H1 (cell line): Measurements from ENCODE around the gene ATP11C. TPM values are rescaled to one million over a fixed set of nuclear protein-coding genes. Genes with fewer than 3 reads are reported as not detected.

Source experiments
- CTCF ChIA-PET: fragments of 300-600 bp; sonication (Branson Sonifier 250); formaldehyde crosslinking; loops from one replicate; lab custom pipeline; 2021; ENCODE audit not compliant: partially characterized antibody; lab: Charles Lee
- POLR2A ChIA-PET: fragments of 300-600 bp; sonication (Branson Sonifier 250); formaldehyde crosslinking; loops from one replicate; lab custom pipeline; 2021; ENCODE audit warnings: inconsistent platforms; ENCODE audit not compliant: partially characterized antibody; lab: Charles Lee
- DNase-seq, 2 experiments: peaks; one replicate each; pipeline versions ENCODE4 v3.0.0 to v3.0.0-alpha.2; 2010 to 2022; ENCODE audit warnings: low spot score in 2 of 2, low read depth in 1 of 2, mixed read lengths in 1 of 2
- FAIRE-seq: peaks from 2 replicates; lab custom pipeline; 2011; peaks lifted over from hg19 to GRCh38; lab: Jason Lieb, UNC
- H2AFZ ChIP-seq: 2 replicates; pipeline ENCODE4 v1.8.1; 2012; ENCODE audit warnings: low read length, inconsistent platforms
- H2AK5ac ChIP-seq: 2 replicates; pipeline ENCODE4 v1.6.1; 2013; ENCODE audit warnings: low read depth, low read length
- H2BK120ac ChIP-seq: replicated peaks from 2 replicates; pipeline ENCODE3; 2013; ENCODE audit warnings: low read depth, low read length, inconsistent platforms
- H2BK12ac ChIP-seq: 2 replicates; pipeline ENCODE4 v1.6.1; 2013; ENCODE audit warnings: low read depth, low read length
- H2BK15ac ChIP-seq: 2 replicates; pipeline ENCODE4 v1.6.1; 2013; ENCODE audit warnings: low read length
- H2BK20ac ChIP-seq: 2 replicates; pipeline ENCODE4 v1.6.1; 2013; ENCODE audit warnings: low read length
- H2BK5ac ChIP-seq: 2 replicates; pipeline ENCODE4 v1.6.1; 2013; ENCODE audit warnings: low read depth, low read length
- H3K14ac ChIP-seq: 2 replicates; pipeline ENCODE4 v1.6.1; 2013; ENCODE audit warnings: inconsistent platforms; ENCODE audit not compliant: insufficient read length
- H3K18ac ChIP-seq: 2 replicates; pipeline ENCODE4 v1.6.1; 2013; ENCODE audit warnings: low read length; ENCODE audit errors: extremely low read depth
- H3K23ac ChIP-seq: 2 replicates; pipeline ENCODE4 v1.6.1; 2013; ENCODE audit warnings: inconsistent platforms; ENCODE audit not compliant: insufficient read length
- H3K23me2 ChIP-seq: 2 replicates; pipeline ENCODE4 v1.6.1; 2013; ENCODE audit warnings: low read depth, low read length
- H3K27ac ChIP-seq: 2 replicates; pipeline ENCODE4 v1.6.1; 2011; ENCODE audit warnings: low read depth, low read length, inconsistent platforms
- H3K27me3 ChIP-seq, 4 experiments: replicated peaks in 1 of 4; 1 replicate in 1 of 4; 2 replicates in 3 of 4; pipeline versions ENCODE4 v1.6.1 to v1.8.1; 2011 to 2013; ENCODE audit warnings: low read length in 3 of 4, mild to moderate bottlenecking in 3 of 4, inconsistent platforms in 2 of 4, mixed read lengths in 2 of 4, moderate library complexity in 1 of 4; ENCODE audit not compliant: control insufficient read depth in 3 of 4, insufficient read depth in 3 of 4; ENCODE audit errors: extremely low read depth in 1 of 4
- H3K36me3 ChIP-seq, 4 experiments: 2 replicates each; pipeline versions ENCODE4 v1.6.1 to v1.8.1; 2011 to 2013; ENCODE audit warnings: mild to moderate bottlenecking in 4 of 4, low read length in 3 of 4, moderate library complexity in 2 of 4, control low read depth in 1 of 4, inconsistent platforms in 1 of 4; ENCODE audit not compliant: insufficient read depth in 4 of 4, control insufficient read depth in 2 of 4
- H3K4ac ChIP-seq: replicated peaks from 2 replicates; pipeline ENCODE3; 2013; ENCODE audit warnings: low read length, low read depth, mixed read lengths, inconsistent platforms; ENCODE audit not compliant: insufficient read length
- H3K4me1 ChIP-seq, 4 experiments: replicated peaks in 1 of 4; 1 replicate in 1 of 4; 2 replicates in 3 of 4; pipeline versions ENCODE4 v1.6.1 to v1.8.1; 2011 to 2013; ENCODE audit warnings: low read length in 3 of 4, inconsistent platforms in 2 of 4, mixed read lengths in 1 of 4; ENCODE audit not compliant: insufficient read depth in 4 of 4, control insufficient read depth in 3 of 4
- H3K4me2 ChIP-seq, 2 experiments: 2 replicates each; pipeline versions ENCODE4 v1.6.1 to v1.8.1; 2011 to 2013; ENCODE audit warnings: low read depth in 2 of 2, low read length in 2 of 2, control low read depth in 1 of 2, inconsistent platforms in 1 of 2, mild to moderate bottlenecking in 1 of 2; ENCODE audit not compliant: insufficient read depth in 1 of 2
- H3K4me3 ChIP-seq, 4 experiments: fragments of 200-600, 300-600 bp in 1 of 4; sonication (generic), shearing (Covaris generic), sonication (Bioruptor Twin) in 1 of 4; 2 replicates each; pipeline versions ENCODE4 v1.5.1 to v1.8.1; 2011 to 2016; ENCODE audit warnings: low read length in 4 of 4, low read depth in 3 of 4, control low read depth in 2 of 4, inconsistent platforms in 2 of 4, mild to moderate bottlenecking in 2 of 4, mixed read lengths in 1 of 4, moderate library complexity in 1 of 4; ENCODE audit not compliant: insufficient read depth in 2 of 4; ENCODE audit errors: extremely low read depth in 1 of 4
- H3K56ac ChIP-seq: replicated peaks from 2 replicates; pipeline ENCODE3; 2013; ENCODE audit warnings: low read depth, mild to moderate bottlenecking, mixed read lengths, low read length, inconsistent platforms; ENCODE audit not compliant: insufficient read length
- H3K79me1 ChIP-seq: 2 replicates; pipeline ENCODE4 v1.6.1; 2013; ENCODE audit warnings: low read depth, low read length, control low read depth
- H3K79me2 ChIP-seq, 2 experiments: 2 replicates each; pipeline versions ENCODE4 v1.6.1 to v1.8.1; 2012 to 2013; ENCODE audit warnings: low read length in 2 of 2, mild to moderate bottlenecking in 2 of 2, inconsistent platforms in 1 of 2; ENCODE audit not compliant: insufficient read depth in 2 of 2, control insufficient read depth in 1 of 2
- H3K9ac ChIP-seq, 4 experiments: replicated peaks in 1 of 4; 1 replicate in 1 of 4; 2 replicates in 3 of 4; pipeline versions ENCODE4 v1.6.1 to v1.8.1; 2011 to 2013; ENCODE audit warnings: low read depth in 3 of 4, low read length in 3 of 4, control low read depth in 2 of 4, mild to moderate bottlenecking in 2 of 4, moderate library complexity in 2 of 4, inconsistent platforms in 1 of 4; ENCODE audit errors: extremely low read depth in 1 of 4
- H3K9me3 ChIP-seq, 2 experiments: 2 replicates each; pipeline versions ENCODE4 v1.6.1 to v1.8.1; 2012 to 2013; ENCODE audit warnings: mild to moderate bottlenecking in 2 of 2, moderate library complexity in 2 of 2, control low read depth in 1 of 2, inconsistent platforms in 1 of 2, low read depth in 1 of 2, low read length in 1 of 2, mixed read lengths in 1 of 2; ENCODE audit not compliant: insufficient read depth in 2 of 2
- H4K20me1 ChIP-seq, 2 experiments: replicated peaks in 1 of 2; 2 replicates each; pipeline versions ENCODE3 to v1.8.1; 2011 to 2013; ENCODE audit warnings: inconsistent platforms in 2 of 2, low read length in 2 of 2, mild to moderate bottlenecking in 1 of 2; ENCODE audit not compliant: insufficient read depth in 2 of 2, control insufficient read depth in 1 of 2
- H4K5ac ChIP-seq: 2 replicates; pipeline ENCODE4 v1.6.1; 2013; ENCODE audit warnings: low read length, low read depth, mixed read lengths, inconsistent platforms; ENCODE audit not compliant: insufficient read length
- H4K8ac ChIP-seq: 2 replicates; pipeline ENCODE4 v1.8.0; 2013; ENCODE audit warnings: mild to moderate bottlenecking, moderate library complexity, low read length, inconsistent platforms; ENCODE audit not compliant: insufficient read depth; ENCODE audit errors: extremely low read depth
- H4K91ac ChIP-seq: replicated peaks from 2 replicates; pipeline ENCODE3; 2013; ENCODE audit warnings: low read length, mixed read lengths, inconsistent platforms; ENCODE audit not compliant: insufficient read length
- KDM1A ChIP-seq: fragments of 200-600, 300-600 bp; sonication (generic); IDR thresholded peaks from 2 replicates; pipeline ENCODE4 v1.7.1; 2016; ENCODE audit warnings: mild to moderate bottlenecking, low read length, borderline replicate concordance
- POU5F1 ChIP-seq: IDR thresholded peaks from 2 replicates; pipeline ENCODE4 v1.6.1; 2011; ENCODE audit warnings: low read depth, mild to moderate bottlenecking, low read length, moderate library complexity
- WGBS, 2 experiments: shearing (Covaris generic) in 1 of 2; methylation state at CpG; one replicate each; pipeline versions ENCODE4 v1.1.6 to v1.1.7; 2013 to 2015; ENCODE audit warnings: low lambda C conversion rate in 2 of 2, mixed read lengths in 2 of 2, inconsistent platforms in 1 of 2, low coverage in 1 of 2, missing lambda C conversion rate in 1 of 2; ENCODE audit not compliant: insufficient replicate concordance in 2 of 2, insufficient coverage in 1 of 2, insufficient read length in 1 of 2; ENCODE audit errors: extremely low coverage in 1 of 2, missing lambda C conversion rate in 1 of 2; 5-methylcytosine and 5-hydroxymethylcytosine counted together
- polyA plus RNA-seq, 7 experiments: library from polyadenylated mRNA; depleted of rRNA in 3 of 7; stranded (reverse) in 5 of 7; unstranded in 2 of 7; fragments of >200 nt in 5 of 7; fragments of 200-250 nt in 2 of 7; gene quantifications; 1 replicate in 5 of 7; 2 replicates in 1 of 7; 4 replicates in 1 of 7; pipeline versions ENCODE4 v1.2.1 to v1.2.3, GENCODE V29; 2011 to 2013; ENCODE audit warnings: missing spikeins in 2 of 7, mixed read lengths in 2 of 7
- total RNA-seq: library from RNA; stranded (reverse); fragmentation: NEBNext Ultra II Directional; extraction: Animal tissue kit (Norgen Biotek cat#: 25700); gene quantifications from 2 replicates; pipeline ENCODE4 v1.2.1, GENCODE V29; 2021

ATP11C gene
- total and polyA plus RNA-seq, 2 of the 8 experiments (the other 6 are each of a cell fraction or from before 2014, with no cell fraction given): 14.7 to 52.1 TPM

DNA sequence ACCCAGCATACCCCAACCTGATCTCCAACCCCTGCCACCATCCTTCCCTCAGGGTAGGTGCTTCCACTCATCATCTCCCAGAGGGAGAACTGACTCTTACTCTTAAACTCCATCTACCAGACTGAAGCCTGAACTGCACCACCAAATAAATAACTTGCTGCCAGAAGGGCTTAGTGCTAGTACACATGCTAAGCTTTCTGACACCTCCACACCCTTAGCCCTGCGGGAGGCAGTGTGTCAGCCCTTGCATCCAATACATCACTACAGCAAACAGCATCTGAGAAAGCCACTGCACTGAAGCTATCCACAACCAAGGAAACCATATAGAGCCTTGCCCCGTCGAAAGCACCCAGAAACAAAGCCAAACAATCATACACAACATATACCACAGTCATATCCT lies 156.3 kb downstream of the ATP11C start:
- no peak overlapping the region for H4K91ac ChIP-seq
- no peaks in the 10 kb centered on the region for H3K27me3 ChIP-seq
- H4K8ac ChIP-seq: no peak overlapping the region
- no peak overlapping the region for H2BK12ac ChIP-seq
- DNase-seq: no peak
- WGBS, 2 experiments: 88% methylated on average over 3 of the region's 3 CpGs; no CpG with 5 or more reads in 1 of the 2 experiments
- no peak overlapping the region for H3K4me3 ChIP-seq
- no peak overlapping the region for H2BK5ac ChIP-seq
- H3K4me1 ChIP-seq: no peaks in the 10 kb centered on the region
- H3K18ac ChIP-seq: no peak overlapping the region
- TF ChIP-seq KDM1A (no peak), POU5F1 (no peak)
- TF ChIP-seq, all 59 proteins: peak for 0
- Histone ChIP-seq H3K79me1 (no peaks in the 10 kb centered on the region), H2BK120ac (no peak overlapping the region), H3K36me3 (peaks cover 0 to 20% (median 8%) of the 10 kb centered on the region in 4 experiments; a peak in 3 of 8 replicates), H4K20me1 (no peaks in the 10 kb centered on the region), H2AK5ac (no peak overlapping the region), H3K79me2 (no peaks in the 10 kb centered on the region), H3K9ac (no peak overlapping the region), H3K4ac (no peak overlapping the region), H2BK20ac (no peak overlapping the region), H2AFZ (no peak overlapping the region), H4K5ac (no peak overlapping the region), H3K27ac (no peak overlapping the region), H3K9me3 (no peaks in the 10 kb centered on the region), H3K4me2 (no peak overlapping the region), H3K56ac (no peak overlapping the region), H3K14ac (no peak overlapping the region), H3K23ac (no peak overlapping the region), H3K23me2 (no peaks in the 10 kb centered on the region), H2BK15ac (no peak overlapping the region)
- ChIA-PET CTCF (interaction anchor here (1.8 kb wide), 1 partner anchor 18 kb away, joined by 4 read pairs; no protein-coding TSS in a partner anchor), POLR2A (no interaction called here)
- no peak for FAIRE-seq
